GM18873 (cell line): ENCODE measurements around the gene FGGY.
"Not testable (repeated sequence)": the region's sequence is repeated elsewhere in the genome, so short reads cannot be mapped to it uniquely, and the experiment has no call there.

Experiments
- ATAC-seq: cut with Tn5 transposase; IDR thresholded peaks from one replicate; pipeline ENCODE4 v1.9.1; 2021; ENCODE audit warnings: mild to moderate bottlenecking, moderate library complexity, moderate number of reproducible peaks; ENCODE audit not compliant: unreplicated experiment, low FRiP score

The FGGY gene

GRCh38 chr1:59528900-59529299 lies 232.0 kb downstream of the FGGY start:
- no peak for ATAC-seq

GRCh38 chr1:59530119-59530518 lies 233.2 kb downstream of the FGGY start:
- ATAC-seq, result no peak

- ATAC-seq, result no peak
These were observed 235.2 kb downstream of the FGGY start for GRCh38 chr1:59532102-59532501.

- ATAC-seq, result not testable (repeated sequence)
These were observed 241.6 kb downstream of the FGGY start for GRCh38 chr1:59538476-59538875.

- ATAC-seq, result no peak
These were observed 243.2 kb downstream of the FGGY start for GRCh38 chr1:59539961-59540681.

- no peak for ATAC-seq
These were observed 244.3 kb downstream of the FGGY start for GRCh38 chr1:59541161-59541560.

- no peak for ATAC-seq
These were observed 245.0 kb downstream of the FGGY start for GRCh38 chr1:59541891-59542290.

- ATAC-seq, result no peak
These were observed 246.3 kb downstream of the FGGY start for GRCh38 chr1:59543211-59543668.

- ATAC-seq, result no peak
These were observed 247.9 kb downstream of the FGGY start for GRCh38 chr1:59544615-59545293.

- ATAC-seq, result no peak
These were observed 248.9 kb downstream of the FGGY start for GRCh38 chr1:59545830-59546229.

GRCh38 chr1:59549066-59549837 lies 252.4 kb downstream of the FGGY start:
- ATAC-seq, result no peak

GRCh38 chr1:59549903-59550302 lies 253.0 kb downstream of the FGGY start:
- no peak for ATAC-seq

GRCh38 chr1:59552007-59552406 lies 255.1 kb downstream of the FGGY start:
- ATAC-seq, result no peak

GRCh38 chr1:59553371-59553770 lies 256.5 kb downstream of the FGGY start:
- ATAC-seq, result no peak

- ATAC-seq, result no peak
These were observed 257.2 kb downstream of the FGGY start for GRCh38 chr1:59554011-59554663.

- no peak for ATAC-seq
These were observed 257.9 kb downstream of the FGGY start for GRCh38 chr1:59554752-59555151.

GRCh38 chr1:59556398-59556797 lies 259.5 kb downstream of the FGGY start:
- no peak for ATAC-seq

- ATAC-seq, result no peak
These were observed 260.1 kb downstream of the FGGY start for GRCh38 chr1:59556802-59557548.

- no peak for ATAC-seq
These were observed 260.6 kb downstream of the FGGY start for GRCh38 chr1:59557549-59557885.

- not testable (repeated sequence) for ATAC-seq
These were observed 261.7 kb downstream of the FGGY start for GRCh38 chr1:59558580-59558979.
